WTC11 (cell line): ENCODE data around the gene LRRN4. TPM values are rescaled to one million over a fixed set of nuclear protein-coding genes. Genes with fewer than 3 reads are reported as not detected.

Experiments
- ATAC-seq: fragments of 200-7000 bp; cut with Tn5 transposase; 2 replicates; pipeline ENCODE4 v1.10.0; 2021; ENCODE audit warnings: mild to moderate bottlenecking, moderate library complexity
- CTCF ChIA-PET: fragments of 300-600 bp; sonication (Branson Sonifier 250); formaldehyde crosslinking; loops from one replicate; lab custom pipeline; 2021; ENCODE audit warnings: antibody characterized with exemption; lab: Charles Lee
- POLR2A ChIA-PET: fragments of 350-600 bp; sonication (Branson Sonifier 250); formaldehyde crosslinking; loops from one replicate; lab custom pipeline; 2021; ENCODE audit warnings: antibody characterized with exemption; lab: Charles Lee
- DNase-seq: peaks from one replicate; pipeline ENCODE4 v3.0.0; 2021; ENCODE audit warnings: low spot score
- H3K27ac Mint-ChIP-seq: 2 replicates; pipeline ENCODE4 v1.8.0; 2021; ENCODE audit warnings: mixed read lengths
- H3K27me3 Mint-ChIP-seq: 2 replicates; pipeline ENCODE4 v1.8.0; 2021; ENCODE audit warnings: low read depth, mild to moderate bottlenecking, moderate library complexity, mixed read lengths
- H3K36me3 Mint-ChIP-seq: 2 replicates; pipeline ENCODE4 v1.8.0; 2021; ENCODE audit warnings: mixed read lengths
- H3K4me1 Mint-ChIP-seq: 2 replicates; pipeline ENCODE4 v1.8.0; 2022; ENCODE audit warnings: mixed read lengths
- H3K4me3 Mint-ChIP-seq: 2 replicates; pipeline ENCODE4 v1.8.0; 2021; ENCODE audit warnings: mild to moderate bottlenecking, moderate library complexity, mixed read lengths
- H3K9me3 Mint-ChIP-seq: 2 replicates; pipeline ENCODE4 v1.8.0; 2021; ENCODE audit warnings: mixed read lengths
- AR ChIP-seq: fragments of 250-450 bp; sonication (Bioruptor Pico); IDR thresholded peaks from 2 replicates; pipeline ENCODE4 v1.9.0; 2021; ENCODE audit warnings: mild to moderate bottlenecking
- E2F4 ChIP-seq: sonication (generic); formaldehyde crosslinking; IDR thresholded peaks from 2 replicates; pipeline ENCODE4 v1.8.1; 2022; ENCODE audit warnings: low read depth, mild to moderate bottlenecking, moderate library complexity, missing genetic modification reagents, borderline replicate concordance
- EMX1 ChIP-seq: fragments of 250-450 bp; sonication (Bioruptor Pico); IDR thresholded peaks from 2 replicates; pipeline ENCODE4 v1.8.0; 2021; ENCODE audit warnings: mild to moderate bottlenecking
- GABPB1 ChIP-seq: sonication (generic); formaldehyde crosslinking; IDR thresholded peaks from 2 replicates; pipeline ENCODE4 v1.8.1; 2023; ENCODE audit warnings: mild to moderate bottlenecking, missing genetic modification reagents
- GRHL2 ChIP-seq: fragments of 250-450 bp; sonication (Bioruptor Pico); IDR thresholded peaks from 2 replicates; pipeline ENCODE4 v1.8.0; 2022; ENCODE audit warnings: mild to moderate bottlenecking, moderate library complexity; ENCODE audit not compliant: insufficient replicate concordance, severe bottlenecking
- HMGXB4 ChIP-seq: sonication (generic); formaldehyde crosslinking; IDR thresholded peaks from 2 replicates; pipeline ENCODE4 v1.8.1; 2023; ENCODE audit warnings: mild to moderate bottlenecking, moderate library complexity, missing genetic modification reagents
- RELA ChIP-seq: sonication (generic); formaldehyde crosslinking; IDR thresholded peaks from 2 replicates; pipeline ENCODE4 v1.8.1; 2022; ENCODE audit warnings: missing genetic modification reagents, mild to moderate bottlenecking, borderline replicate concordance
- TCF7 ChIP-seq: sonication (generic); formaldehyde crosslinking; IDR thresholded peaks from 2 replicates; pipeline ENCODE4 v1.8.0; 2022; ENCODE audit warnings: mild to moderate bottlenecking, low read depth, missing genetic modification reagents, moderate library complexity
- ZNF396 ChIP-seq: fragments of 250-450 bp; sonication (Bioruptor Pico); IDR thresholded peaks from 2 replicates; pipeline ENCODE4 v1.8.0; 2021; ENCODE audit warnings: mild to moderate bottlenecking, moderate library complexity, borderline replicate concordance
- total RNA-seq: library from RNA; stranded (reverse); gene quantifications from 3 replicates; pipeline ENCODE4 v1.2.3, GENCODE V29; 2021
- TF ChIP-seq, protein P1 (sequence below): sonication (generic); formaldehyde crosslinking; IDR thresholded peaks from 2 replicates; pipeline ENCODE4 v1.8.1; 2022; ENCODE audit warnings: missing genetic modification reagents, borderline replicate concordance
- TF ChIP-seq, protein P2 (sequence below): sonication (generic); formaldehyde crosslinking; IDR thresholded peaks from 2 replicates; pipeline ENCODE4 v1.8.1; 2022; ENCODE audit warnings: low read depth, missing genetic modification reagents, borderline replicate concordance

Gene LRRN4
- total RNA-seq, 1 experiment from 2014 or later = 0.48 TPM

DNA sequence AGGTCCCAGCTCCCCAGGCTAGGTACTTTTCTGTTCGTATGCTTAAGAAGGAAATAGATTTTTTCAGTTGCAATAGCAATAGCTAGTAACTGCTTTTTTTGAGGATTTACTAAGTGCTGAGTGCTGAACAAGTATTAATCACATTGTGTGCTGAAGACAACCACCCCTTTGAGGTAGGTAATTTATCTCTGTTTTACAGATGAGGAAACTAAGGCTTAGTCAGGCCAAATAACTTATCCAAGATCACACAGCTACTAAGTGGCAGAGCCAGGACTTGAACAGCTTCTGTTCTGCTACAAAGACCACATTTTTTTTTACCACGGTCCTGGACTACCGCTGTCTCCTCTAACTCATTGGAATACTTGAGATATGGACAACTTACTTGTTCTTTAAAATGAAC is 39.8 kb downstream of the LRRN4 start (continued):
- TF ChIP-seq, protein P1, sequence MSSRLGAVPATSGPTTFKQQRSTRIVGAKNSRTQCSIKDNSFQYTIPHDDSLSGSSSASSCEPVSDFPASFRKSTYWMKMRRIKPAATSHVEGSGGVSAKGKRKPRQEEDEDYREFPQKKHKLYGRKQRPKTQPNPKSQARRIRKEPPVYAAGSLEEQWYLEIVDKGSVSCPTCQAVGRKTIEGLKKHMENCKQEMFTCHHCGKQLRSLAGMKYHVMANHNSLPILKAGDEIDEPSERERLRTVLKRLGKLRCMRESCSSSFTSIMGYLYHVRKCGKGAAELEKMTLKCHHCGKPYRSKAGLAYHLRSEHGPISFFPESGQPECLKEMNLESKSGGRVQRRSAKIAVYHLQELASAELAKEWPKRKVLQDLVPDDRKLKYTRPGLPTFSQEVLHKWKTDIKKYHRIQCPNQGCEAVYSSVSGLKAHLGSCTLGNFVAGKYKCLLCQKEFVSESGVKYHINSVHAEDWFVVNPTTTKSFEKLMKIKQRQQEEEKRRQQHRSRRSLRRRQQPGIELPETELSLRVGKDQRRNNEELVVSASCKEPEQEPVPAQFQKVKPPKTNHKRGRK (CRISPR knock-in tag) = no peak
- no peak for TF ChIP-seq GRHL2 (CRISPR knock-in tag)
- no peak for TF ChIP-seq AR (CRISPR knock-in tag)
- no peak for TF ChIP-seq TCF7
- no peak for TF ChIP-seq E2F4
- TF ChIP-seq, protein P2, sequence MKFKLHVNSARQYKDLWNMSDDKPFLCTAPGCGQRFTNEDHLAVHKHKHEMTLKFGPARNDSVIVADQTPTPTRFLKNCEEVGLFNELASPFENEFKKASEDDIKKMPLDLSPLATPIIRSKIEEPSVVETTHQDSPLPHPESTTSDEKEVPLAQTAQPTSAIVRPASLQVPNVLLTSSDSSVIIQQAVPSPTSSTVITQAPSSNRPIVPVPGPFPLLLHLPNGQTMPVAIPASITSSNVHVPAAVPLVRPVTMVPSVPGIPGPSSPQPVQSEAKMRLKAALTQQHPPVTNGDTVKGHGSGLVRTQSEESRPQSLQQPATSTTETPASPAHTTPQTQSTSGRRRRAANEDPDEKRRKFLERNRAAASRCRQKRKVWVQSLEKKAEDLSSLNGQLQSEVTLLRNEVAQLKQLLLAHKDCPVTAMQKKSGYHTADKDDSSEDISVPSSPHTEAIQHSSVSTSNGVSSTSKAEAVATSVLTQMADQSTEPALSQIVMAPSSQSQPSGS (CRISPR knock-in tag) = no peak
- TF ChIP-seq GABPB1 (CRISPR knock-in tag) = no peak
- TF ChIP-seq ZNF396 (CRISPR knock-in tag) = no peak

DNA sequence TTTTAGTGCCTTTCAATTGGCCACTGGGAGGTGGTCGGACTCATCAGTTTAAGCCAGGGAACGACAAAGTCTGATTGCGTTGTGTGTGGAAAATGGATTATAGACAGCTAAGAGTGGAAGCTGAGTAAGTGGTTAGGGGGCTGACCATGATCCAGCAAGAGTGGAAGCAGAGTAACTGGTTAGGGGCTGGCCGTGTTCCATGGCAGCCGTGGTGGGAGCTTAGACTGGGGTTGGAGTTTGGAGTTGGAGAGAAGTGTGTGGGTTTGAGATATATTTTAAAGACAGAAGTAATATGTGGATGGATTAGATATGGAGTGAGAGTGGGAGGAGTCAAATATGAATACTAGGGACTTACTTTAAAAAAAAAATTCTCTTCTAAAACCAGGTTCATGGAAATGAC is 41.7 kb downstream of the LRRN4 start:
- H3K4me1 Mint-ChIP-seq = peaks cover 9% of the 10 kb centered on the region
- ChIA-PET POLR2A (no interaction called here), CTCF (no interaction called here)
- no peak overlapping the region for H3K4me3 Mint-ChIP-seq
- no peak for ATAC-seq
- no peak overlapping the region for H3K27ac Mint-ChIP-seq
- no peak for TF ChIP-seq TCF7
- TF ChIP-seq, all 79 proteins: peak for 0
- Mint-ChIP-seq H3K9me3 (no peaks in the 10 kb centered on the region), H3K36me3 (peaks cover 48% of the 10 kb centered on the region), H3K27me3 (no peaks in the 10 kb centered on the region)
- no peak for DNase-seq

DNA sequence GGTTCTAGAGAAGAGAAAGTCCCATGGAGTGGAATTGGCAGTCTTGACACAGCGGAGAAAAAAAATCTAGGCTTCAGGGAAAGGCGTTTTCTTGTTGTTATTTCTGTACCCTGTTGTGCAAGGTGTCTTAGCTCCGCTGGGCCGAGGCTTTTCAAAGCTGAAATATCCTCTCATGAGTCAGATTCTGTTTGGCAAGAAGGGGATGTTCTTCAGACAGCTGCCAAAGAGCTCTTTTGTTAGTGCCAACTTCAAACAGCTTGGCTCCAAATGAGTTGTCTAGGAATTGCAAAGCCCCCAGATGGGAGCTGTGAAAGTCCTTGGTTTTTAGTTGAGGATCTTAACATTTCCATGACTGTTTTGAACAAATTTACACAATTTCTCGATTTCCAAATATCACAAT is 45.6 kb downstream of the LRRN4 start:
- no peaks in the 10 kb centered on the region for H3K9me3 Mint-ChIP-seq
- CTCF ChIA-PET = no interaction called here

GRCh38 chr20:6007529-6008103 is 46.2 kb downstream of the LRRN4 start:
- ATAC-seq (no peak), DNase-seq (no peak)
- Mint-ChIP-seq H3K4me1 (peaks cover 12% of the 10 kb centered on the region), H3K4me3 (peak overlapping the region; percentile 95), H3K36me3 (peaks cover 28% of the 10 kb centered on the region), H3K9me3 (no peaks in the 10 kb centered on the region), H3K27ac (no peak overlapping the region), H3K27me3 (no peaks in the 10 kb centered on the region)
- ChIA-PET POLR2A (no interaction called here), CTCF (no interaction called here)
- no peak for TF ChIP-seq RELA (CRISPR knock-in tag)
- TF ChIP-seq GABPB1 (CRISPR knock-in tag) = peak; percentile 49; the same call in 1 of the 2 replicates
- no peak for TF ChIP-seq HMGXB4 (CRISPR knock-in tag)

More for the DNA sequence above, 45.6 kb downstream of the LRRN4 start:
- no peak for TF ChIP-seq EMX1 (CRISPR knock-in tag)
- POLR2A ChIA-PET = no interaction called here
- H3K4me1 Mint-ChIP-seq = peaks cover 12% of the 10 kb centered on the region
- no peaks in the 10 kb centered on the region for H3K27me3 Mint-ChIP-seq
- no peak overlapping the region for H3K27ac Mint-ChIP-seq
- ATAC-seq (no peak), DNase-seq (no peak)
- H3K36me3 Mint-ChIP-seq = peaks cover 31% of the 10 kb centered on the region
- H3K4me3 Mint-ChIP-seq = no peak overlapping the region
